CD4-positive, alpha-beta T cell treated with Interleukin-4 for 4 hours (primary cell): Measurements from ENCODE around the gene ZNF750.

Source experiments
- DNase-seq: peaks from one replicate; pipeline ENCODE4 v3.0.0-alpha.2; 2020

ZNF750 gene

GRCh38 chr17:82859431-82860403, 19.9 kb upstream of the ZNF750 start:
- peak; percentile 79 for DNase-seq

- DNase-seq = peak; percentile 49
Measured at GRCh38 chr17:82858376-82859126, 18.7 kb upstream of the ZNF750 start.

- DNase-seq = no peak
Measured at GRCh38 chr17:82856361-82856760, 16.5 kb upstream of the ZNF750 start.

GRCh38 chr17:82854226-82854625, 14.4 kb upstream of the ZNF750 start:
- no peak for DNase-seq

- no peak for DNase-seq
Measured at GRCh38 chr17:82851381-82851780, 11.6 kb upstream of the ZNF750 start.

- no peak for DNase-seq
Measured at GRCh38 chr17:82849076-82849945, 9.5 kb upstream of the ZNF750 start.

- DNase-seq = peak; percentile 60
Measured at GRCh38 chr17:82848022-82848592, 8.3 kb upstream of the ZNF750 start.

GRCh38 chr17:82846061-82846691, 6.4 kb upstream of the ZNF750 start:
- no peak for DNase-seq

GRCh38 chr17:82845163-82845807, 5.5 kb upstream of the ZNF750 start:
- DNase-seq = no peak

GRCh38 chr17:82844796-82845162, 5.0 kb upstream of the ZNF750 start:
- no peak for DNase-seq

GRCh38 chr17:82843904-82844680, 4.3 kb upstream of the ZNF750 start:
- no peak for DNase-seq

GRCh38 chr17:82841921-82842596, 2.2 kb upstream of the ZNF750 start:
- no peak for DNase-seq

GRCh38 chr17:82840431-82840831, 609 bp upstream of the ZNF750 start:
- DNase-seq = no peak

GRCh38 chr17:82838386-82839063, 1.3 kb downstream of the ZNF750 start:
- no peak for DNase-seq

- DNase-seq = no peak
Measured at GRCh38 chr17:82837586-82838320, 2.1 kb downstream of the ZNF750 start.

- no peak for DNase-seq
Measured at GRCh38 chr17:82836823-82837357, 2.9 kb downstream of the ZNF750 start.

GRCh38 chr17:82835766-82836512, 3.9 kb downstream of the ZNF750 start:
- no peak for DNase-seq

- no peak for DNase-seq
Measured at GRCh38 chr17:82835122-82835521, 4.7 kb downstream of the ZNF750 start.
